HCT116 (cell line): ENCODE data around the gene AP3B1. TPM values are rescaled to one million over a fixed set of nuclear protein-coding genes. Genes with fewer than 3 reads are reported as not detected.

Experiments
- ATAC-seq: fragments of 200-7000 bp; cut with Tn5 transposase; 2 replicates; pipeline ENCODE4 v1.9.1; 2020; ENCODE audit warnings: mild to moderate bottlenecking, moderate library complexity
- BruUV-seq: library from RNA; stranded (reverse); fragments of 400-500 nt; replicated peaks from 2 replicates; lab custom pipeline; 2021; lab: Mats Ljungman, UMichigan
- CTCF ChIA-PET: fragments of 300-600 bp; sonication (Branson Sonifier 250); formaldehyde crosslinking; loops from one replicate; lab custom pipeline; 2021; ENCODE audit warnings: antibody characterized with exemption; lab: Charles Lee
- POLR2A ChIA-PET: fragments of 300-600, 350-600 bp; sonication (Branson Sonifier 250); formaldehyde crosslinking; loops from one replicate; lab custom pipeline; 2021; ENCODE audit warnings: antibody characterized with exemption; lab: Charles Lee
- RAD21 ChIA-PET, 2 experiments: fragments of 300-600 bp; sonication (Branson Sonifier 250); formaldehyde crosslinking; loops; one replicate each; lab custom pipeline; 2023; ENCODE audit warnings: low total read pairs in 2 of 2; ENCODE audit not compliant: uncharacterized antibody in 2 of 2, unreplicated experiment in 2 of 2, low non-redundant PET in 1 of 2; lab: Charles Lee
- DNase-seq: peaks from one replicate; pipeline ENCODE4 v3.0.0-alpha.2; 2010; ENCODE audit warnings: low read depth, low spot score
- H2AFZ ChIP-seq: fragments of 200-600 bp; shearing (Covaris generic), sonication (generic); 2 replicates; pipeline ENCODE4 v1.6.1; 2017; ENCODE audit warnings: low read depth, mixed run types, mixed read lengths, antibody characterized with exemption, low read length; ENCODE audit not compliant: poor library complexity, severe bottlenecking
- H3K27ac ChIP-seq: 2 replicates; pipeline ENCODE4 v1.5.1; 2012; ENCODE audit warnings: low read depth, low read length
- H3K27me3 ChIP-seq: fragments of 200-600 bp; sonication (generic); 2 replicates; pipeline ENCODE4 v1.6.1; 2016; ENCODE audit warnings: mixed run types, low read length, mixed read lengths; ENCODE audit not compliant: insufficient read depth
- H3K36me3 ChIP-seq, 2 experiments: fragments of 200-500 bp in 1 of 2; fragments of 200-600 bp in 1 of 2; sonication (Bioruptor generic) in 1 of 2; sonication (generic) in 1 of 2; 2 replicates each; pipeline versions ENCODE4 v1.5.1 to v1.6.1; 2014 to 2016; ENCODE audit warnings: low read length in 2 of 2, inconsistent platforms in 1 of 2, mixed read lengths in 1 of 2, mixed run types in 1 of 2; ENCODE audit not compliant: insufficient read depth in 2 of 2, control insufficient read depth in 1 of 2
- H3K4me1 ChIP-seq, 2 experiments: fragments of 200-600 bp in 1 of 2; sonication (generic) in 1 of 2; 2 replicates each; pipeline versions ENCODE4 v1.5.1 to v1.6.1; 2012 to 2017; ENCODE audit warnings: low read length in 2 of 2, inconsistent platforms in 1 of 2, mild to moderate bottlenecking in 1 of 2, mixed read lengths in 1 of 2, mixed run types in 1 of 2, moderate library complexity in 1 of 2; ENCODE audit not compliant: insufficient read depth in 2 of 2, control insufficient read depth in 1 of 2
- H3K4me2 ChIP-seq: fragments of 200-600 bp; sonication (generic); 2 replicates; pipeline ENCODE4 v1.6.1; 2017; ENCODE audit warnings: mixed run types, low read length, mixed read lengths
- H3K4me3 ChIP-seq, 2 experiments: fragments of 200-600 bp in 1 of 2; sonication (generic) in 1 of 2; replicated peaks in 1 of 2; 2 replicates each; pipeline ENCODE4 v1.5.1; 2011 to 2016; ENCODE audit warnings: low read length in 2 of 2, control low read depth in 1 of 2, low read depth in 1 of 2, mild to moderate bottlenecking in 1 of 2, mixed read lengths in 1 of 2, mixed run types in 1 of 2
- H3K79me2 ChIP-seq: fragments of 200-600 bp; sonication (generic); 2 replicates; pipeline ENCODE4 v1.6.1; 2017; ENCODE audit warnings: mild to moderate bottlenecking, mixed run types, low read length, moderate library complexity, mixed read lengths; ENCODE audit not compliant: insufficient read depth
- H3K9ac ChIP-seq: fragments of 200-600 bp; sonication (generic); 2 replicates; pipeline ENCODE4 v1.6.1; 2016; ENCODE audit warnings: low read length, mixed read lengths
- H3K9me2 ChIP-seq: fragments of 200-600 bp; sonication (generic), shearing (Covaris generic); 2 replicates; pipeline ENCODE4 v1.6.1; 2017; ENCODE audit warnings: mixed run types, mild to moderate bottlenecking, moderate library complexity; ENCODE audit not compliant: insufficient read depth
- H3K9me3 ChIP-seq, 2 experiments: fragments of 200-500 bp in 1 of 2; fragments of 200-600 bp in 1 of 2; sonication (Bioruptor generic) in 1 of 2; sonication (generic) in 1 of 2; 2 replicates each; pipeline ENCODE4 v1.6.1; 2014 to 2017; ENCODE audit warnings: low read length in 2 of 2, mixed read lengths in 2 of 2, inconsistent platforms in 1 of 2, low read depth in 1 of 2, mild to moderate bottlenecking in 1 of 2, mixed run types in 1 of 2, moderate library complexity in 1 of 2; ENCODE audit not compliant: control insufficient read depth in 1 of 2, insufficient read depth in 1 of 2
- H4K20me1 ChIP-seq: fragments of 200-600 bp; sonication (generic), shearing (Covaris generic); 2 replicates; pipeline ENCODE4 v1.6.1; 2017; ENCODE audit warnings: mixed run types, mild to moderate bottlenecking, moderate library complexity; ENCODE audit not compliant: insufficient read depth
- CBX3 ChIP-seq: IDR thresholded peaks from 2 replicates; pipeline ENCODE4 v1.6.1; 2012; ENCODE audit warnings: low read depth
- EZH2 ChIP-seq: fragments of 200-600 bp; sonication (generic); IDR thresholded peaks from 2 replicates; pipeline ENCODE4 v1.6.1; 2017; ENCODE audit warnings: antibody characterized with exemption, mixed run types
- EZH2phosphoT487 ChIP-seq: fragments of 200-600 bp; IDR thresholded peaks from 2 replicates; pipeline ENCODE4 v1.6.1; 2018; ENCODE audit warnings: antibody characterized with exemption, borderline replicate concordance
- FOSL1 ChIP-seq: IDR thresholded peaks from 2 replicates; pipeline ENCODE4 v1.6.1; 2012; ENCODE audit warnings: low read depth
- JUND ChIP-seq: IDR thresholded peaks from 2 replicates; pipeline ENCODE4 v1.6.1; 2012
- POLR2A ChIP-seq: IDR thresholded peaks from 2 replicates; pipeline ENCODE4 v1.7.0; 2011; ENCODE audit warnings: borderline replicate concordance; ENCODE audit not compliant: insufficient read depth, insufficient read length; ENCODE audit errors: extremely low read depth
- REST ChIP-seq: IDR thresholded peaks from 2 replicates; pipeline ENCODE4 v1.6.1; 2012; ENCODE audit warnings: low read depth
- SIN3A ChIP-seq: IDR thresholded peaks from 2 replicates; pipeline ENCODE4 v1.6.1; 2012; ENCODE audit warnings: low read depth
- YY1 ChIP-seq: IDR thresholded peaks from 2 replicates; pipeline ENCODE4 v1.6.1; 2011; ENCODE audit warnings: low read length, low read depth, moderate library complexity, mild to moderate bottlenecking; ENCODE audit not compliant: insufficient replicate concordance; ENCODE audit errors: extremely low read depth
- ZBTB33 ChIP-seq: IDR thresholded peaks from 2 replicates; pipeline ENCODE4 v1.6.1; 2011; ENCODE audit warnings: mild to moderate bottlenecking, low read length, moderate library complexity; ENCODE audit not compliant: insufficient replicate concordance; ENCODE audit errors: extremely low read depth
- ZFX ChIP-seq: fragments of 450-650 bp; IDR thresholded peaks from 2 replicates; pipeline ENCODE4 v1.6.1; 2017
- intact Hi-C: fragments of 100-400 bp; cut with micrococcal nuclease; formaldehyde crosslinking; loops from 2 replicates; pipeline ENCODE4 v1.10.0; 2022
- total RNA-seq: library from RNA; stranded (reverse); gene quantifications from one replicate; pipeline ENCODE4 v1.2.1, GENCODE V29; 2021; ENCODE audit not compliant: unreplicated experiment

AP3B1 gene
- total RNA-seq, 1 experiment from 2014 or later: 54.5 TPM

GRCh38 chr5:78108564-78108963 lies 185.9 kb downstream of the AP3B1 start:
- no peaks in the 10 kb centered on the region for H4K20me1 ChIP-seq
- no peak overlapping the region for H3K4me3 ChIP-seq
- no peaks in the 10 kb centered on the region for H3K9me3 ChIP-seq
- no peaks in the 10 kb centered on the region; a peak in 1 of 4 replicates for H3K36me3 ChIP-seq
- no TSS peak for BruUV-seq
- H3K9me2 ChIP-seq: no peaks in the 10 kb centered on the region
- no peak for ATAC-seq
- H3K9ac ChIP-seq: no peak overlapping the region
- no peak overlapping the region for H3K4me2 ChIP-seq
- CTCF ChIA-PET: no interaction called here
- POLR2A ChIA-PET: no interaction called here
- H2AFZ ChIP-seq: no peak overlapping the region
- no peaks in the 10 kb centered on the region for H3K79me2 ChIP-seq
- TF ChIP-seq YY1: no peak
- TF ChIP-seq ZFX: no peak
- no peak for TF ChIP-seq SIN3A
- TF ChIP-seq EZH2phosphoT487: no peak
- TF ChIP-seq ZBTB33: no peak
- RAD21 ChIA-PET: no interaction called here
- no peaks in the 10 kb centered on the region for H3K4me1 ChIP-seq
- no peaks in the 10 kb centered on the region for H3K27me3 ChIP-seq
- H3K27ac ChIP-seq: no peak overlapping the region
- no peak for DNase-seq
- intact Hi-C loops: no loop called here

- intact Hi-C loops: no loop called here
- CTCF ChIA-PET: no interaction called here
- 0 out of 4 replicates have a peak, but pooled peaks cover 0 to 2% of the 10 kb centered on the region in 2 experiments for H3K36me3 ChIP-seq
- H3K9me2 ChIP-seq: no peaks in the 10 kb centered on the region
- H3K79me2 ChIP-seq: no peaks in the 10 kb centered on the region
- no peak overlapping the region for H3K27ac ChIP-seq
- RAD21 ChIA-PET: no interaction called here
- no peaks in the 10 kb centered on the region for H3K27me3 ChIP-seq
- H3K9ac ChIP-seq: no peak overlapping the region
- H4K20me1 ChIP-seq: no peaks in the 10 kb centered on the region
- DNase-seq: no peak
- POLR2A ChIA-PET: no interaction called here
- no peak overlapping the region for H2AFZ ChIP-seq
- BruUV-seq: no TSS peak
- H3K4me2 ChIP-seq: no peak overlapping the region
- no peak overlapping the region for H3K4me3 ChIP-seq
- H3K4me1 ChIP-seq: no peaks in the 10 kb centered on the region
- H3K9me3 ChIP-seq: no peaks in the 10 kb centered on the region
- no peak for ATAC-seq
- TF ChIP-seq POLR2A: no peak
- no peak for TF ChIP-seq ZFX
- TF ChIP-seq CBX3: no peak
- TF ChIP-seq REST: no peak
- TF ChIP-seq YY1: no peak
- TF ChIP-seq ZBTB33: no peak
- TF ChIP-seq JUND: no peak
- TF ChIP-seq EZH2: no peak
- no peak for TF ChIP-seq FOSL1
- no peak for TF ChIP-seq EZH2phosphoT487
These were observed 191.1 kb downstream of the AP3B1 start for GRCh38 chr5:78103232-78103918.
